Occipital lobe (tissue), 2 donors: ENCODE measurements around the gene ALDH16A1. TPM values are rescaled to one million over a fixed set of nuclear protein-coding genes. Genes with fewer than 3 reads are reported as not detected.
"Not testable (repeated sequence)": the region's sequence is repeated elsewhere in the genome, so short reads cannot be mapped to it uniquely, and the experiment has no call there.

Experiments
- DNase-seq: peaks from one replicate; lab custom pipeline; 2025; lab: John Stamatoyannopoulos, UW
- total RNA-seq: library from RNA; depleted of rRNA; stranded (reverse); fragments of >200 nt; gene quantifications from one replicate; pipeline ENCODE4 v1.2.3, GENCODE V29; 2014

Gene ALDH16A1
- total RNA-seq, 1 donor from 2014 or later: 8.0 TPM

DNA sequence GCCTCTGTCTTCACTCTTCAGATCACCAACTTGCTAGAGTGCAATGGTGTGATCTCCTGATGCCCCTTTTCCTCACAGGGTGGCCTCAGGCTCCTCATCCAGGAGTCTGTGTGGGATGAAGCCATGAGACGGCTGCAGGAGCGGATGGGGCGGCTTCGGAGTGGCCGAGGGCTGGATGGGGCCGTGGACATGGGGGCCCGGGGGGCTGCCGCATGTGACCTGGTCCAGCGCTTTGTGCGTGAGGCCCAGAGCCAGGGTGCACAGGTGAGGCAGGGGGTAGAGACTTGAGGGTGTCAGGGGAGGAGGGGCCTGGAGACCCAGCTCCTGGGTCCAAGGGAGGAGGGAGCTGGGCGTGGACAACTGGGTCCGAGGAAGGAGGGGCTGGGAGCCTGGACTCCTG, 9.5 kb downstream of the ALDH16A1 start:
- no peak for DNase-seq

- DNase-seq: no peak
These were observed 11.1 kb downstream of the ALDH16A1 start for GRCh38 chr19:49463960-49464740.

DNA sequence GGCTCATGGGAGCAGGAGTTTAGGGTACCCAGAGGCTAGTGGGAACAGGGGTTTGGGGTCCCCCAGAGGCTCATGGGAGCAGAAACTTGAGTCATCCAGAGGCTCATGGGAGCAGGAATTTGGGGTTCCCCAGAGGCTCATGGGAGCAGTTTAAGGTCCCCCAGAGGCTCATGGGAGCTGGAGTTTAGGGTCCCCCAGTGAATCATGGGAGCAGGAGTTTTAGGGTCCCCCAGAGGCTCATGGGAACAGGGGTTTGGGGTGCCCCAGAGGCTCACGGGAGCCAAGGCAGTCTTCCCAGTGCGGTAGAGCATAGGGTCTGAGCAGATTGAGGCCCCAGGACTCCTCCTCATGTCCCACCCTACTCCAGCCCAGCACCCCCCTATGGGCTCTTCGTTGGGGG, 12.3 kb downstream of the ALDH16A1 start:
- no peak for DNase-seq

DNA sequence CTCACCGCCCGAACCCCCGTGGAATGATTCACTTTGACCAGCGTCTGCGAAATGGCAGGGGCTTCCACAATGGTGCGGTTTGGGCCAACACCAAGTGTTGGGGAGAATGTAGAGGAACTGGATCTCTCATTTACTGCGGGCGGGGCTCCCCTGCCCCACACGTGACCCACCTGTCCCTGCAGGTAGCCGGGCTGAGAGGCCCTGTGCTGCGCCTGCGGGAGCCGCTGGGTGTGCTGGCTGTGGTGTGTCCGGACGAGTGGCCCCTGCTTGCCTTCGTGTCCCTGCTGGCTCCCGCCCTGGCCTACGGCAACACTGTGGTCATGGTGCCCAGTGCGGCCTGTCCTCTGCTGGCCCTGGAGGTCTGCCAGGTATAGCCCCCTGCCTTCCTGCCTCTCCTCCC, 15.2 kb downstream of the ALDH16A1 start:
- no peak for DNase-seq

GRCh38 chr19:49468746-49469447, 15.9 kb downstream of the ALDH16A1 start:
- DNase-seq: no peak

DNA sequence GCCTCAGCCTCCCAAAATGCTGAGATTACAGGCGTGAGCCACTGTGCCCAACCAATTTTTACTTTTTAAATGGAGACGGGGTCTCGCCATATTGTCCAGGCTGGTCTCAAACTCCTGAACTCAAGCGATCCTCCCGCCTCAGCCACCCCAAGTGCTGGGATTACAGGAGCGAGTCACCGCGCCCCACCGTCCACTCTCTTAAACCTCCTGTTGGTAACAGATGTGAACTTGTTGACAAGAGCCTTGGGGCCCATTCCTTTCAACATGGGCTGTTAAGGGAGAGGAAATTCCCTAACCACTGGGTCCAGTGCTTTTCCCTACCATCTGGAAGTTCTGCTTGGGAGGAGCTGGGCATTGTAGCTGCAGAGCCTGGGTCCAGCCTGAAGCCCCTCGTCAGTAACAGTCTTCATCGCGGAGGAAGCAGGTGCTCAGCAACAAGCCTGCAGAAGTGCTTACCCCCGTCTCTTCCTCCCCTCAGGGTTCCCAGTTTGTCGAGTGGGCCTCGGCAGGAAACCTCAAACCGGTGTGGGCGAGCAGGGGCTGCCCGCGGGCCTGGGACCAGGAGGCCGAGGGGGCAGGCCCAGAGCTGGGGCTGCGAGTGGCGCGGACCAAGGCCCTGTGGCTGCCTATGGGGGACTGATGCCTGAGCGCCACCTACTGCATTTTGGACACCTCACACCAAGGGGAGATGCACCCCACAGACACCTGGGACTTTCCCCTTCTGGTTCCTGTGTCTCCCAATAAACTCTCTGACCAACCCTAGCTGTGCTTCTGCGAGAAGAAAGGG, 17.0 kb downstream of the ALDH16A1 start:
- no peak for DNase-seq

DNA sequence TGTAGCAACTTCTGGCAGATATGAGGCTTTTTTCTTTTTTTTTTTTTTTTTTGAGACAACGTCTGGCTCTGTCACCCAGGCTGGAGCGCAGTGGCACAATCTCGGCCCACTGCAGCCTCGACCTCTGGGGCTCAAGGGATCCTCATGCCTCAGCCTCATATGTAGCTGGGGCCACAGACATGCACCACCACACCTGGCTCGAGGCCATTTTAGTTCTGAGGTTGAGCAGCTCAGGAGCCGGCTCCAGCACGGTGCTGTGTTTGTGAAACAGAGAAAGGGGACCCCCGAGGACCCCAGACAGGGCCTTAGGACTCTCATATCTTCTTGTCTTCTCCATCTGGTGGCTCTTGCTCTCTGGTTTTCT, 17.6 kb downstream of the ALDH16A1 start:
- DNase-seq: no peak

- DNase-seq: no peak
These were observed 19.9 kb downstream of the ALDH16A1 start for GRCh38 chr19:49472936-49473335.

DNA sequence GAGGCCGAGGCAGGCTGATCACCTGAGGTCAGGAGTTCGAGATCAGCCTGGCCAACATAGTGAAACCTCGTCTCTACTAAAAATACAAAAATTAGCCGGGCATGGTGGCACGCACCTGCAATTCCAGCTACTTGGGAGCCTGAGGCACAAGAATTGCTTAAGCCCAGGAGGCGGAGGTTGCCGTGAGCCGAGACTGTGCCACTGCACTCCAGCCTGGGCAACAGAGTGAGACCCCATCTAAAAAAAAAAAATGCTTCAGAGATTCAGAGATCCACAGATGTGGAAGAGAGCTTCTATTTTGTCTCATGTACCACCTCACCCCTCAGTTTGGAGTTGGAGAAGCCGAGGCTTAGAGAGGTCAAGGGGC, 20.5 kb downstream of the ALDH16A1 start:
- DNase-seq: not testable (repeated sequence)

- DNase-seq: peak; percentile 11
These were observed 21.0 kb downstream of the ALDH16A1 start, which contains the start of gene FLT3LG for GRCh38 chr19:49473868-49474541. TSS of gene FLT3LG (plus strand) at chr19:49474215. CDS start at chr19:49474640, 425 bp downstream.

- no peak for DNase-seq
These were observed 21.5 kb downstream of the ALDH16A1 start for GRCh38 chr19:49474542-49474924.

GRCh38 chr19:49475191-49475917, 22.3 kb downstream of the ALDH16A1 start:
- DNase-seq: no peak

GRCh38 chr19:49475995-49476880, 23.2 kb downstream of the ALDH16A1 start:
- DNase-seq: no peak

DNA sequence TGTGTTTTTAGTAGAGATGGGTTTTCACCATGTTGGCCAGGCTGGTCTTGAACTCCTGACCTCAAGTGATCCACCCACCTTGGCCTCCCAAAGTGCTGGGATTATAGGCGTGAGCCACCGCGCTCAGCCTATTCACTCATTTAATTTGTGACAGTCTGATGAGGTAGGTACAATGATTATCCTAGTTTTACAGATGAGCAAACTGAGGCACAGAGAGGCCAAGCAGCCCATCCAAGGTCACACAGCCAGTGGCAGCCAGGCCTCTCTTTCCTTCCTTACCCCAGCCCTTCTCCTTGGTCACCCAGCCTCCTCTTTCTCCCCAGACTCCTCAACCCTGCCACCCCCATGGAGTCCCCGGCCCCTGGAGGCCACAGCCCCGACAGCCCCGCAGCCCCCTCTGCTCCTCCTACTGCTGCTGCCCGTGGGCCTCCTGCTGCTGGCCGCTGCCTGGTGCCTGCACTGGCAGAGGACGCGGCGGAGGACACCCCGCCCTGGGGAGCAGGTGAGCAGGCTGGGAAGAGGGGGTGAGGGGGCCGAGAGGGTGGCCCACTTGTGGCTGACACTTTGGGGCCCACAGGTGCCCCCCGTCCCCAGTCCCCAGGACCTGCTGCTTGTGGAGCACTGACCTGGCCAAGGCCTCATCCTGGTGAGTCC, 27.1 kb downstream of the ALDH16A1 start:
- no peak for DNase-seq

DNA sequence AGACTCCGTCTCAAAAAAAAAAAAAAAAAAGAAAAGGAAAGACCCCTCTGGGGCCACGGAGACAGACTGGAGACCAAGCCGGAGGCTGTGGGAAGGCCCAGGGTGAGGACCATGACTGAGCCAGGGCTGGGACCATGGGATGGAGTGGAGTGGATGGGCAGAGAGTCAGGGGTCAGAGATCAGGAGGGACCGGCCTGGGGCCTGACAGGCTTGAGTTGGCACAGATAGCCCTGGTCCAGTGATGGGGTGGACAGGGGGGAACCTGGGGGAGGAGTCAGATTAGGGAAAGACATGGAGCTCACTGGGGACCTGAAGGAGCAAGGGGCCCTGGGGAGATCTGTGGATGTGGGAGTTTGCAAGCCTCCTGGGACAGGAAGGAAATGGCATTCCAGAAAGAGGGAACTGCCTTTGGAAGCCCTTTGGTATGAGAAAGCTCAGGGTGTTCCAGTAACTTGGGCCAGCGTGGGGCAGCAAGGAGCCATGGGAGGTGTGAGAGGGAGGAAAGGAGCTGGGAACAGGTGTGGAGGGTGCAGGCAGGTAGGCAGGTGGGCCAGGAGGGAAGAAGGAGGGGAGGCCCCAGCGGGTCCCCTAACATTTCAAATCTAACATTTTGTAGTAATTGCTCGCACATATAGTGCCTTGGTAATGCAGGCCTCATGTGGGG, 28.1 kb downstream of the ALDH16A1 start:
- DNase-seq: no peak

DNA sequence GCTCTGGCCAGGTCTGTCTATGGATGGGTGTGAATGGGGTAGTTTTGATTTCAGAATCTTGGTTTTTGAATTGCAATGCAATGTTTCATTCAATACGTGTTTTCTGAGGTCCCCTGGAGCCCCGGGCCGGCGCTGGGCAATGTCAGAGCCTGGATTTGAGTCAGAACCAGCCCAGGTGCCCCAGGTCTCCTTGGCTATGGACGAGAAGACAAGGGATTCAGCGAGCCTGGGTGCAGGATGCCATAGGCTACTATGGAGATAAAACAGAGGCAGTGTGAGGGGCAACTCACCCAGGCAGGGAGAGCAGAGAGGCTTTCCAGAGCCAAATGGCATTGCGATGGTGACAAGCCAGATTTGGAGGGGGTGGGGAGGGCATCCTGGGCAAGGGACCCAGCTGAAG, 33.2 kb downstream of the ALDH16A1 start:
- no peak for DNase-seq

- no peak for DNase-seq
These were observed 33.8 kb downstream of the ALDH16A1 start for GRCh38 chr19:49486710-49487276.

DNA sequence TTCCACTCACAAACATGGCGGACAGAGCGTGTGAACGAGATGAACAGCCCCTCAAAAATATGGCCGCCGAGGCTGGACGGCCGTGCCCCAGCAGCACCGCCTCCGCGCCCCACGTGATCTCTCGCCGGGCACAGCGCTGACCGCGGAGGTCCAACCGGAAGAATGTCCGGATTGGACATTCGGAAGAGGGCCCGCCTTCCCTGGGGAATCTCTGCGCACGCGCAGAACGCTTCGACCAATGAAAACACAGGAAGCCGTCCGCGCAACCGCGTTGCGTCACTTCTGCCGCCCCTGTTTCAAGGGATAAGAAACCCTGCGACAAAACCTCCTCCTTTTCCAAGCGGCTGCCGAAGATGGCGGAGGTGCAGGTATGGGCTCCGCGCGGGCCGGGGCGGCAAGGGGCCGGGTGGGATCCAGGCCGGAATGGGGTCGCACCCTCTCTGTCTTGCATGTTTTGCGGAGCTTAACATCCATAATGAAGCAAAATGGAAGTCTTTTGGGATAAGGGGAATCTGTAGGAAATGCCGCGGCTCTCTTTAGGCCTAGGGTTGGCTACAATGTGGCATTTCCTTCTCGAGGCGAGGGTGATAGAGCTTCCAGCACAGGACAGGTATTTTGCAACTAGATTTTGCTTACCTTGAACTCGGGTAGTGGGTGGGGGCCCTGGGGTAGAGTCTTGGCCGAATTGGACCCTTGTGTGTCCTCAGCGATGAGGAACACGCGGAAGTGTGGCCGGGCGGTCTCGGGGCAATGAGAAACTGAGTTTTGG, 34.4 kb downstream of the ALDH16A1 start, which contains the start of gene RPL13A:
Gene RPL13A, plus strand, starts transcription at position 332 of the 769 bp plus-strand sequence. Its CDS starts 22 bp downstream, at position 354.
- DNase-seq: peak; percentile 98
